Lower lobe of right lung (tissue), 2 donors: ENCODE data around the gene SPAG17. TPM values are rescaled to one million over a fixed set of nuclear protein-coding genes. Genes with fewer than 3 reads are reported as not detected.
A peak's percentile ranks its signal among the peaks of the same experiment; 100 is the strongest.

Experiments
- ATAC-seq, 2 donors: fragments of 200-7000 bp; cut with Tn5 transposase; one replicate each; pipeline ENCODE4 v1.9.1; 2020 to 2022; ENCODE audit warnings: mild to moderate bottlenecking in 2 of 2, moderate library complexity in 2 of 2
- DNase-seq: peaks from one replicate; pipeline ENCODE4 v3.0.0-alpha.2; 2020
- H3K27ac ChIP-seq: fragments of 200-600 bp; one replicate; pipeline ENCODE4 v1.8.0; 2022
- H3K27me3 ChIP-seq: fragments of 200-600 bp; one replicate; pipeline ENCODE4 v1.8.0; 2022; ENCODE audit warnings: low read depth
- H3K36me3 ChIP-seq: fragments of 200-600 bp; one replicate; pipeline ENCODE4 v1.8.0; 2022; ENCODE audit warnings: mild to moderate bottlenecking
- H3K4me1 ChIP-seq: fragments of 200-600 bp; one replicate; pipeline ENCODE4 v1.8.0; 2022
- H3K4me3 ChIP-seq: fragments of 200-600 bp; one replicate; pipeline ENCODE4 v1.8.0; 2022; ENCODE audit warnings: mild to moderate bottlenecking
- H3K9me3 ChIP-seq: fragments of 200-600 bp; one replicate; pipeline ENCODE4 v1.8.0; 2022
- CTCF ChIP-seq: fragments of 200-600 bp; IDR thresholded peaks from one replicate; pipeline ENCODE4 v1.8.0; 2022; ENCODE audit warnings: antibody characterized with exemption, mild to moderate bottlenecking
- intact Hi-C: fragments of 100-400 bp; cut with DNase I; formaldehyde crosslinking; loops from one replicate; pipeline ENCODE4 v1.11.0; 2022
- total RNA-seq: library from RNA; stranded (reverse); fragmentation: NEBNext Ultra II Directional; extraction: Animal tissue kit (Norgen Biotek cat#: 25700); gene quantifications from one replicate; pipeline ENCODE4 v1.2.1, GENCODE V29; 2021
- donor health status: DM: no; HTN: yes; CAD: no; lungs with severe emphysema.

SPAG17 gene
- total RNA-seq, 1 donor from 2014 or later, result 9.9 TPM

DNA sequence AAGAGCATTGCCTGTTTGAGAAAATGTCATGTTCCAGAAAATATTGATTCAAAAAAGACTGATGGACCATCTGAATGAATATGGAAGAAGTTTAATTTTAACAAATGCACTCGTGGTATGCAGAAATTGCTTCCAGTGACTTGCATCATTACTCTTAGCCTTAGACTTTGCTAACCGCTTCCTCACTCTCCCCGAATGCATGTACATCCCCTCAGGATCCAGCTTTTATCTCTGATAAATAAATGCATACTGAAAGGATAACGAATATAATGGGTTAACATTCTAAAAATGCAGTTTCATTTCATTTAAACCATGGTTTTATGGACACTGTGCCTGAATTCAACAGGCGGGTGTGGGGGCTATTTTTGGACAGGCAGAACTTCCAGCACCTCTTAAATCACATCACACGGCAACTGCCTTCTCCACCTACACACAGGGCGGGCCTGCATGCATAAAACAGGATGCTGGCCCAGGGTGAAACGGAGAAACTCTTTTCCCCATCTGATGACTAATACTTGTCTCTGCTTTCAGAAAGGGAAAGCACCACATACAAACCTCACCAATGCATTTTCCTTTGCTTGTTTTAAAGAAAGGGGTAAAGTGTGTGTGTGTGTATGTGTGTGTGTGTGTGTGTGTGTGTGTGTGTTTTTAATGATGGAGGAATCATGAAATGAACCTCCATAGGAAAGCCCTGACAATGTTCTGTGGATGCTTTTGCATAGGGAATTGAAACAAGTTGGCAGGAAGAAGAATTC is 48.7 kb downstream of the SPAG17 start:
- intact Hi-C loops, result no loop called here
- Histone ChIP-seq H3K27me3 (no peaks in the 10 kb centered on the region), H3K4me1 (no peaks in the 10 kb centered on the region), H3K36me3 (no peaks in the 10 kb centered on the region), H3K9me3 (no peaks in the 10 kb centered on the region), H3K4me3 (no peak overlapping the region), H3K27ac (no peak overlapping the region)
- ATAC-seq (peak in 1 of 2 donors; percentile 67), DNase-seq (peak; percentile 52)
- no peak for TF ChIP-seq CTCF

- ATAC-seq (no peak), DNase-seq (no peak)
- Histone ChIP-seq H3K27me3 (no peaks in the 10 kb centered on the region), H3K36me3 (no peaks in the 10 kb centered on the region), H3K4me3 (no peak overlapping the region), H3K9me3 (no peaks in the 10 kb centered on the region), H3K27ac (no peak overlapping the region), H3K4me1 (no peaks in the 10 kb centered on the region)
- intact Hi-C loops, result no loop called here
- TF ChIP-seq CTCF, result no peak
These were observed 53.0 kb downstream of the SPAG17 start for GRCh38 chr1:118132000-118132399.

DNA sequence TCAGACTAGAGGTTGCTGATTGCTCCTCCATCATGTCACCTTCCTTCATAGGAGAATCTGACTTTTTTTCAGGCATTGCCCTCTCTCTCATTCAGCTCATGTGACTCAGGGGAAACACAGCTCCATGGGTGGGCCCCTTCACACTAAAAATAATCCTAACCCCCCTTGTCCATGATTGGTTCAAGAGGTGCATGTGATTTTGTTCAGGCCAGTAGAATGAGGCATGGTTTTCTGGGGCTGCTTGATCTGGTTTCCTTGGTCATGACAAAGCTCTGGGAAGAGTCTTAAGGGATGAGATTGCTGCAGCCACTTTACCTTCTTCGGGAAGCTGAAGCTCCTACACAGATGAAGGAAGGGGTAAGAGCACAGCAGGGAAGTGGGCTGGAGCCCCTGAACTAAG is 56.3 kb downstream of the SPAG17 start:
- Histone ChIP-seq H3K36me3 (no peaks in the 10 kb centered on the region), H3K4me3 (no peak overlapping the region)
- intact Hi-C loops, result no loop called here

GRCh38 chr1:118124064-118124463 is 61.0 kb downstream of the SPAG17 start:
- H3K9me3 ChIP-seq, result no peaks in the 10 kb centered on the region
- no peak overlapping the region for H3K4me3 ChIP-seq
- intact Hi-C loops, result no loop called here
- ATAC-seq (no peak), DNase-seq (no peak)
- no peaks in the 10 kb centered on the region for H3K27me3 ChIP-seq
- no peak overlapping the region for H3K27ac ChIP-seq
- TF ChIP-seq CTCF, result no peak
- no peaks in the 10 kb centered on the region for H3K36me3 ChIP-seq
- no peaks in the 10 kb centered on the region for H3K4me1 ChIP-seq

More for the DNA sequence above, 56.3 kb downstream of the SPAG17 start:
- no peak for TF ChIP-seq CTCF
- Histone ChIP-seq H3K4me1 (no peaks in the 10 kb centered on the region), H3K27ac (no peak overlapping the region), H3K27me3 (no peaks in the 10 kb centered on the region), H3K9me3 (no peaks in the 10 kb centered on the region)
- ATAC-seq (no peak), DNase-seq (no peak)

- no peaks in the 10 kb centered on the region for H3K9me3 ChIP-seq
- no peak overlapping the region for H3K4me3 ChIP-seq
- no peaks in the 10 kb centered on the region for H3K36me3 ChIP-seq
- H3K27ac ChIP-seq, result no peak overlapping the region
- DNase-seq (no peak), ATAC-seq (no peak)
- no peaks in the 10 kb centered on the region for H3K27me3 ChIP-seq
- intact Hi-C loops, result no loop called here
- no peaks in the 10 kb centered on the region for H3K4me1 ChIP-seq
- TF ChIP-seq CTCF, result no peak
These were observed 61.8 kb downstream of the SPAG17 start for GRCh38 chr1:118123116-118123839.
